Esophagus muscularis mucosa (tissue), 3 donors: ENCODE measurements around the gene ADGRB2.

ENCODE experiments used
- EP300 ChIP-seq: sonication (generic); formaldehyde crosslinking; IDR thresholded peaks from one replicate; pipeline ENCODE4 v1.6.1; 2017; ENCODE audit warnings: antibody characterized with exemption
- POLR2AphosphoS5 ChIP-seq, 2 donors: sonication (generic); formaldehyde crosslinking; IDR thresholded peaks; one replicate each; pipeline ENCODE4 v1.6.1; 2017; ENCODE audit warnings: antibody characterized with exemption in 2 of 2

DNA sequence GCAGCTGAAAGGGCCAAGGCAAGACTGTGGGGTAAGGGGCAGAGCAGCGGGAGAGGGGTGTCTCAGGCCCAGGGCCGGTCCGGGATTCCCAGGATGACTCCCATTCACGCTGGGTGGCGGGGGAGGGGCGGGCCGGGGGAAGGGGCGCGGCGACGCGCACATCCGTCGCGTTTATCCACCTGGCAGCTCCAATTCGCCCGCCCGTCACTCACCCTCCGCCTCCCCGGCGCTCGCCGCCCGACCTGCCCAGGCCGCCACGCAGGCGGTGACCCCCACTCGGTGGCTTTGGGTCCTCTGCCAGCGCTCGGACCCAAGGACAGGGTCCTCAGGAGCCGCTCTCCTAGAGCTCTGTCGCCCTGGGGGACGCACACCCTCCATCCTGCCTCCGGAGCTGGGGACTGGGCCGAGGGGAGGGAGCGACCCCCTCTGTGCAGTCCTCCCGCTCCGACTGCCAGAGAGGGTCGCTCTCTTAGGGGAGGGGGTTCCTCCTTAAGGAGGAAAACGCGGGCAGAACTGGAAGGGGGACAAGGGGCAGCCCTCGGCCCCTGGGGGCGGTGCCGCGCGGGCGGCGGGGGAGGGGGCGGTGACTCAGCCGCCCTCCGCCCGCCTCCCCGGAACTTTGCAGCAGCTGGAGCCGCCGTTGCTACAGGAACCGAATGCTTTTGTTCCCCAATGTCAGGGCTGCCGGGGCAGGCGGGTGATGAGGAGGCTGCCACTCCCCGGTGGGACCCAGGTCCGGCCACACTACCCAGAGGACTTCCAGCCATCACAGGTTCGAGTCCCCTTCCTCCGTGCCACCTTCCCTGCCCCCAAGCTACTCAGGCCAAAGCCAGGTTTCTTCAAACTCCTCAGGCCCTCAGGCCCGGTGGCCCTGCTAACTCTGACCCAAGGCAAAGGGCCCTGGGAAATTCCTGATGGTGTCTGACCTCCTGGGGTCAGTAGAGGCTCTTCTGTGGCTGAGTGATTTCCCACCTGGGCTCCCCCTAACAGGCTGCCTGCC is 3.4 kb downstream of the ADGRB2 start:
- TF ChIP-seq EP300 (no peak), POLR2AphosphoS5 (IDR thresholded peaks at IDR 0.05) (no peak)
